Astrocyte (in vitro differentiated cells and primary cell): Measurements from ENCODE around the gene NCAM1.

Experiments used
- CTCF ChIP-seq: IDR thresholded peaks from 2 replicates; pipeline ENCODE4 v1.5.1; 2011; ENCODE audit warnings: low read depth, mild to moderate bottlenecking, inconsistent platforms, low read length, moderate library complexity; ENCODE audit not compliant: insufficient read depth
- EZH2 ChIP-seq: IDR thresholded peaks from 2 replicates; pipeline ENCODE4 v1.6.1; 2012; ENCODE audit warnings: mild to moderate bottlenecking, low read length, inconsistent platforms; ENCODE audit not compliant: insufficient read depth

GRCh38 chr11:113247966-113248365 is 286.7 kb downstream of the NCAM1 start:
- TF ChIP-seq CTCF (no peak), EZH2 (no peak)
